GM23338 (cell line): ENCODE measurements around the gene PHF13.

Experiments used
- CTCF ChIP-seq, 2 experiments: fragments of 200-600 bp in 1 of 2; sonication (generic) in 1 of 2; conservative IDR thresholded peaks; 2 replicates each; pipeline versions ENCODE4 v1.5.1 to v1.6.1; 2016 to 2017; ENCODE audit warnings: antibody characterized with exemption in 2 of 2, low read depth in 2 of 2, mild to moderate bottlenecking in 2 of 2, moderate library complexity in 1 of 2
- EZH2 ChIP-seq: fragments of 200-600 bp; sonication (generic); IDR thresholded peaks from one replicate; pipeline ENCODE4 v1.8.0; 2017; ENCODE audit warnings: antibody characterized with exemption, mild to moderate bottlenecking, low read depth; ENCODE audit not compliant: unreplicated experiment
- JUNB ChIP-seq: IDR thresholded peaks from one replicate; pipeline ENCODE4 v1.6.1; 2016; ENCODE audit warnings: antibody characterized with exemption; ENCODE audit not compliant: unreplicated experiment
- POLR2AphosphoS5 ChIP-seq: IDR thresholded peaks from 2 replicates; pipeline ENCODE4 v1.6.1; 2016; ENCODE audit warnings: antibody characterized with exemption, low read depth
- REST ChIP-seq: IDR thresholded peaks from one replicate; pipeline ENCODE4 v1.6.1; 2018; ENCODE audit warnings: antibody characterized with exemption; ENCODE audit not compliant: unreplicated experiment
- ZNF462 ChIP-seq: fragments of 250-450 bp; sonication (Bioruptor Pico); IDR thresholded peaks from 2 replicates; pipeline ENCODE4 v1.5.0; 2020; ENCODE audit warnings: mild to moderate bottlenecking, moderate library complexity

GRCh38 chr1:6668503-6668902, 55.0 kb downstream of the PHF13 start:
- TF ChIP-seq EZH2 (no peak), CTCF (conservative IDR thresholded peaks at IDR 0.05; ENCODE audit: low read depth in 2 of 2) (no peak), ZNF462 (no peak), REST (no peak), POLR2AphosphoS5 (no peak), JUNB (no peak)
